ENCODE data around the gene TAS2R39.

Gene TAS2R39

DNA sequence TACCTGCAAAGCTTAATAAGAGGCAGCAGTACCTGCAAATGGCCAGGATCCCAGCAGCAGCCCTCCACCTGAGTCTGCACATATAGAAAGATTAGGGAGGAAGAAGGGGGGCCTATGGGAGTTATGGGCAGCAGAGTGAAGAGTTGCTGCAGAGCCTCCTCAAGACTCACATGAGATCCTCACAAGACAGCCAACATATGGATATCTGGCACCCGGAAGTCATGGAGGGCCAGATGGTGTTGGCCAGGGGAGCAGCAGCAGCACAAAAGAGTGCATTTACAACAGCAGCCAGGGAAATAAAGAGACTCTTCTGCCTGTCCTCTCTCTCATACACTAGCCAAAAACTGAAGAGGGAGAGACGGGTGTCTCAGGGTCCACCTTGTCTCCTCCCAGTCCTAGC lies 34.6 kb downstream of the TAS2R39 start:
- DNase-seq: no peak

DNA sequence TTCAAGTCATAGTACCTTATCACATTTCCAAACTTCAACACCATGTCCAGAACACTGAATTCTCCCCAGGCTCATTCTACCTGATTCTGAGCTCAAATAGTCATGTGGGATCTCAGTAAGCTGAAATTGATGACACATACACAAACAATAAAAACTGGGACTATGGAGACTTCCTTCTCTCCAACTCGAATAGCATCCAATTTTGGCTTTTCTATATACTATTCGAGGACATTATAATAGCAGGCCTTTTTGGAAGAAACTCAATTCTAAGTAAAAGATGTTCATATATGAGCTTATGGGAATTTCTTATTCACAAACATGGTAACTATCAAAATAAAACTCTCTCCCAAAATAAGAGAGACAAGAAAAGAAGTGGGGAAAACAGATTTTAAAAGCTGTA lies 38.1 kb downstream of the TAS2R39 start:
- no peak for DNase-seq

DNA sequence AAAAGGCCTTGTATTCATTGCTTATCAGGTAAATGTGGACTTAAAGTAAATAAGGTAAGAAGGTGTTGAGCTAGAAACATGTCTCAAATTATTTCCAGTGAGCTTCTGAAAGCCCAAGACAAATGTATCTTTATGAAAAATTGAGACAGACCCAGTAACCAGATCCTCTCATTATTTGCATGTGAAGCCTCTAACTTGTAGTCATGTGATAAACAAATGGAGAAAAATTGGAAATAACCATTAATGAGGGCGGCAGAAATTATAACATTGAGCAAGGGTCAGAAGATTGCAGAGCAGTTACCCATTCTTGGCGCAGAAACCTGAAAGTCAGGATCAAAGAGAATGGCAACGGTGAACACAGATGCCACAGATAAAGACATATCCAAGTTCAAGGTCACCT lies 38.5 kb downstream of the TAS2R39 start, which contains the start of gene TAS2R40:
TSS of gene TAS2R40 (plus strand) at position 301 of the 400 bp plus-strand sequence. CDS start at position 343, 42 bp downstream.
- DNase-seq: no peak

DNA sequence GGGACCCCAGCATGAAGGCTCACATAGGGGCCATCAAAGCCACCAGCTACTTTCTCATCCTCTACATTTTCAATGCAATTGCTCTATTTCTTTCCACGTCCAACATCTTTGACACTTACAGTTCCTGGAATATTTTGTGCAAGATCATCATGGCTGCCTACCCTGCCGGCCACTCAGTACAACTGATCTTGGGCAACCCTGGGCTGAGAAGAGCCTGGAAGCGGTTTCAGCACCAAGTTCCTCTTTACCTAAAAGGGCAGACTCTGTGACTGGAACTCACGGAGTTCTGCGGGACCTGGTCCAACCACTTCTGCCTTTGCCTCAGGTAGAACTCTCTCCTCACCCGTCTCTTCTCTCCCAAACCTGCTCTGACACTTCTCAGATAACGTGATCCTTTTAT lies 39.6 kb downstream of the TAS2R39 start:
- DNase-seq: no peak

DNA sequence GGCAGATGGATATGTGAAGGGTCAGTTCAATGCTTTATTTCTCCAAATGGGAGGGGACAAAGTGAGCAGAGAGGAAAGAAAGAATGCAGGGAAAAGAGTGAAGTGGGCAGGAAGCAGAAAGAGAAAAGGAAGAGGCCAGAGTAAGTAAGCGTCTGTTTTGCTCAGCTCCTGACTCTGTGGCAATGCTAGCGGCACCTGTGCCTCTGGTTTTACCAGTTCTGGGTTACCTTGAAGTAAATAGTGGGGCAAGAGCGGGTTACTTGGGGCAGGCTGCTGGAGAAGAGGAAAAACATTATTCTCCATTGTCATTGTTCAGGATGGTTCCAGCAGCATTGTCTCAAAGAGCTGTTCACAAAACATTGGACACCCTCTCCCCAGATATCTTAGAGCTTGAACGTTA lies 40.6 kb downstream of the TAS2R39 start:
- no peak for DNase-seq

DNA sequence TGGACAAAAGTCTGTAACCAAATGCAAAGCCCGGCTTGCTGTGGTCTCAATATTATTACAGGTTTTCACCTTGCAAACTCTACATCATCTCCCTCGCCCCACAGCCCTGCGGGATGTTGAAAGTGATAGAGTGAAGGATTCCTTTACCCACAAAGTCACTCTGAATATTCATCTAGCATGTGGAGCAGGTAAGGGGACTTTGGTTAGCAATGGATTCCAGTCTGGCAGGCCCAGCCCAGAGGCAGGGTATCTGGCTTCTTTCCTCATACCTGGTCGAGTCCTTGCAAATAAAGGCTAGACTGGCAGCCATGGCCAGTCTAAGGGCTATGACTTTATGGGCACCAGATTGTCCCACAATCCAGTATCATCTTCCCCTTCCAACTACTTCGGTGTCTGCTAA lies 41.8 kb downstream of the TAS2R39 start:
- no peak for DNase-seq

DNA sequence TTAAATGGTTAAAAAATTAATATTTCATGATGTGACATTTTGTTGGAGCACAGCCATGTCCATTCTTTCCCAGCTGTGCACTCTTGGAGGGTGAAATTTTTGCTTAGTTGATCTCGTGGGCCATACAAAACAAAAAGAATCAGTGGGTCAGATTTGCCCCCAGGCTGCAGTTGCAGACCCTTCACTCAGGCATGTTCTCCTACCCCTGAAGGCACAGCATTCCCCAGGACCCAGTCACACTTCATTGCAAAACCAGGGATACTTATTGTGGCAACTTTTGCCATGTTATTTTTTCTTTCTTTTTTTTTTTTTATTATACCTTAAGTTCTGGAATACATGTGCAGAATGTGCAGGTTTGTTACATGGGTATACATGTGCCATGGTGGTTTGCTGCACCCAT lies 44.6 kb downstream of the TAS2R39 start:
- no peak for DNase-seq

DNA sequence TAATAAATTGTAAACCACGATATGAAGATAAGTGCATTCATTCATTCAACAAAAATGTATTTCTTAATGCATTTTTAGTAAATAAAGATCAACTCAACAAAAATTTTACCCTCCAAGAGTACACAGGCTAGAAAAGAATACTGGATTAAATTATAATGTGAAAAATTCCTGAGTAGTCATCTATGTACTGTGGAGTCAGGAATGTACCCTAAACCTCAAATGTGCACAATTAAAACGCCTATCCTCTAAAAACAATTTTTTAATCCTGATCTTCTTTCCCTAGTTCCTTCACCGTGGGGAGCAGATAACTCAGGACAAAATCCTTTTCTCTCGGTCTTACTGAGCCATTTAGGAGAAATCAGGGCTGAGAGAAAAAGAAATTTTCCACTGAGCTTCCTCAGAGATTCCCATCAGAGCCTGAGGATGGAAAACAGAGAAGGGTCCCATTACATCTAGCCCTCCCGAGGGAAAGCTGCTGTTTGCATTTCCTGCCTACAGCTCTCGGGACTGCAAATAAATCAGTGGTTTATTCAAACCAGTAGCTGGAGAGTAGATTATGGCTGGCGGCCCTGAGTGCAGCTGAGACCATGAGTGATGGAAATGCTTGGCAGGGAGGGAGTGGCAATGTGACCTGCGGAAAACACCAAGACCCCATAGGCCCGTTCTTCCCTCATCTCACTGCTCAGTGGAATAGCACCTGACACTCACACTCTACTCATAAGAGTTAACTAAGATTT lies 46.0 kb downstream of the TAS2R39 start:
- DNase-seq: no peak

DNA sequence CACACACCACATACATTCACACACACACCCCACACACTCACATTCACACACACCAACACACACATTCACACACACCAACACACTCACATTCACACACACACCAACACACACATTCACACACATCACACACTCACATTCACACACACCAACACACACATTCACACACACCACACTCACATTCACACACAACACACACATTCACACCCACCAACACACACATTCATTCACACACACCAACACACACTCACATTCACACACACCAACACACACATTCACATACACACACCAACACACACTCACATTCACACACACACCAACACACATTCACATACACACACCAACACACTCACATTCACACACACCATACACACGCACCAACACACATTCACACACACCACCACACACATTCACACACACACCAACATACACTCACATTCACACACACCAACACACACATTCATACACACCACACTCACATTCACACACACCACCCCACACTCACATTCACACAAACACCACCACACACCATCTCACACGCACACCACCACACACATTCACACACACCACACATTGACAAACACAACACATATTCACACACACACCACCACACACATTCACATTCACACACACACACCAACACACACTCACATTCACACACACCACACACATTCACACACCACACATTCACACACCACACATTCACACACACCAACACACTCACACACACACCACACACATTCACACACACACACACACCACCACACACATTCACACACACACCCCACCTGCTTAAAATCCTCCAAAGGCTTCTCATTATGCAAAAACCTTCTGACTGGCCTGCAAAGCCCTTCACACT lies 47.6 kb downstream of the TAS2R39 start:
- DNase-seq: no peak
